Tibial nerve (tissue), 4 donors: ENCODE data around the gene AUTS2.

Source experiments
- CTCF ChIP-seq, 5 experiments: fragments of 200-600 bp in 3 of 5; fragments of 450-650 bp in 2 of 5; sonication (generic) in 3 of 5; IDR thresholded peaks; one replicate each; pipeline ENCODE4 v1.5.1; 2016 to 2019; ENCODE audit warnings: antibody characterized with exemption in 5 of 5, mild to moderate bottlenecking in 3 of 5, moderate library complexity in 2 of 5
- EP300 ChIP-seq, 2 donors: sonication (generic); formaldehyde crosslinking; IDR thresholded peaks; one replicate each; pipeline ENCODE4 v1.6.1; 2017; ENCODE audit warnings: antibody characterized with exemption in 2 of 2, mild to moderate bottlenecking in 1 of 2

GRCh38 chr7:70480927-70481569, 882.8 kb downstream of the AUTS2 start:
- no peak for TF ChIP-seq CTCF (IDR thresholded peaks at IDR 0.05)
- no peak for TF ChIP-seq EP300 (IDR thresholded peaks at IDR 0.05)
